Mesothelial cell of epicardium (in vitro differentiated cells): Measurements from ENCODE around the gene ANAPC5. TPM values are rescaled to one million over a fixed set of nuclear protein-coding genes. Genes with fewer than 3 reads are reported as not detected.
A peak's percentile ranks its signal among the peaks of the same experiment; 100 is the strongest.

Source experiments
- DNase-seq, 2 experiments: peaks; one replicate each; pipeline ENCODE4 v3.0.0; 2021; ENCODE audit warnings: low spot score in 2 of 2; ENCODE audit not compliant: unreplicated experiment in 2 of 2
- H3K27ac Mint-ChIP-seq: 2 replicates; pipeline ENCODE4 v1.8.0; 2021; ENCODE audit warnings: mixed read lengths
- H3K27me3 Mint-ChIP-seq: 2 replicates; pipeline ENCODE4 v1.8.0; 2021; ENCODE audit warnings: low read depth, mixed read lengths
- H3K36me3 Mint-ChIP-seq: 2 replicates; pipeline ENCODE4 v1.8.0; 2021; ENCODE audit warnings: mixed read lengths
- H3K4me1 Mint-ChIP-seq: 2 replicates; pipeline ENCODE4 v1.8.0; 2021; ENCODE audit warnings: mixed read lengths
- H3K4me3 Mint-ChIP-seq: 2 replicates; pipeline ENCODE4 v1.8.0; 2021; ENCODE audit warnings: mild to moderate bottlenecking, moderate library complexity, mixed read lengths
- H3K9me3 Mint-ChIP-seq: 2 replicates; pipeline ENCODE4 v1.8.0; 2021; ENCODE audit warnings: mixed read lengths
- CTCF ChIP-seq: fragments of 200-600 bp; sonication (generic); IDR thresholded peaks from one replicate; pipeline ENCODE4 v1.5.0; 2021; ENCODE audit warnings: antibody characterized with exemption; ENCODE audit not compliant: unreplicated experiment
- total RNA-seq: library from RNA; stranded (reverse); gene quantifications from 3 replicates; pipeline ENCODE4 v1.2.1, GENCODE V29; 2021

Gene ANAPC5
- total RNA-seq, 1 donor from 2014 or later, result 117 TPM

- Mint-ChIP-seq H3K4me1 (no peaks in the 10 kb centered on the region), H3K36me3 (peaks cover 32% of the 10 kb centered on the region), H3K4me3 (no peak overlapping the region), H3K27ac (no peak overlapping the region), H3K27me3 (no peaks in the 10 kb centered on the region), H3K9me3 (no peaks in the 10 kb centered on the region)
- no peak for TF ChIP-seq CTCF
- no peak for DNase-seq
These were observed 6.9 kb downstream of the ANAPC5 start for GRCh38 chr12:121345151-121345815.

GRCh38 chr12:121344506-121344905 lies 7.7 kb downstream of the ANAPC5 start:
- H3K27ac Mint-ChIP-seq, result no peak overlapping the region

DNA sequence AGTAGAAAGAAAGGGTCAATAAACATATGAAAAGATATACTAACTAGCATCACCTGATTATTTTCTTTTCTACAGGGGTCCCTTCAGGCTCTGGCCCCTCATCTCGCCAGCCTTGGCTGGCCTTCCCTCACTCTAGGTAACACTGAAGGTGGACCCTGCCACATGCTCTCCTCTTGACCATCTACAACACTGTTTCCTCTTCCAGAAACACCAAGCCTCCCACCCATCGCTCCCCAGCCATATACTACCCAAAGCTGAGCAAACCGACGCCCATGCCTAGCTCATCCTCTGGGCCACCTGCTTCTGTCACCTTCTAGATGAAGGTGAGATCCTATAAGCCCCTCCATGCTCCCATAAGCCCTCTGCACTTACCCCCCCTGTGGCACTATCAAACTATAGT lies 14.8 kb downstream of the ANAPC5 start:
- Mint-ChIP-seq H3K4me3 (no peak overlapping the region), H3K4me1 (no peaks in the 10 kb centered on the region), H3K27ac (no peak overlapping the region), H3K9me3 (no peaks in the 10 kb centered on the region), H3K27me3 (no peaks in the 10 kb centered on the region), H3K36me3 (peaks cover 17% of the 10 kb centered on the region)
- DNase-seq, result no peak
- no peak for TF ChIP-seq CTCF

More at GRCh38 chr12:121344506-121344905, 7.7 kb downstream of the ANAPC5 start:
- Mint-ChIP-seq H3K27me3 (no peaks in the 10 kb centered on the region), H3K9me3 (no peaks in the 10 kb centered on the region), H3K36me3 (peaks cover 32% of the 10 kb centered on the region), H3K4me3 (no peak overlapping the region), H3K4me1 (no peaks in the 10 kb centered on the region)
- no peak for DNase-seq
- TF ChIP-seq CTCF, result no peak

- peak; percentile 88 for TF ChIP-seq CTCF
- H3K36me3 Mint-ChIP-seq, result peaks cover 25% of the 10 kb centered on the region
- H3K4me3 Mint-ChIP-seq, result no peak overlapping the region
- H3K27me3 Mint-ChIP-seq, result no peaks in the 10 kb centered on the region
- no peaks in the 10 kb centered on the region for H3K4me1 Mint-ChIP-seq
- no peak for DNase-seq
- no peaks in the 10 kb centered on the region for H3K9me3 Mint-ChIP-seq
- no peak overlapping the region for H3K27ac Mint-ChIP-seq
These were observed 17.5 kb downstream of the ANAPC5 start for GRCh38 chr12:121334513-121335343.

GRCh38 chr12:121333747-121334146 lies 18.5 kb downstream of the ANAPC5 start:
- DNase-seq, result no peak
- no peak for TF ChIP-seq CTCF
- Mint-ChIP-seq H3K4me3 (no peak overlapping the region), H3K36me3 (peaks cover 25% of the 10 kb centered on the region), H3K27me3 (no peaks in the 10 kb centered on the region), H3K9me3 (no peaks in the 10 kb centered on the region), H3K4me1 (no peaks in the 10 kb centered on the region), H3K27ac (no peak overlapping the region)
